Bronchus fibroblast of lung (primary cell): ENCODE data around the gene C9. TPM values are rescaled to one million over a fixed set of nuclear protein-coding genes. Genes with fewer than 3 reads are reported as not detected.

Source experiments
- total RNA-seq: library from RNA; depleted of rRNA; stranded (reverse); fragments of >200 nt; gene quantifications from 2 replicates; pipeline ENCODE4 v1.2.3, GENCODE V29; 2015

C9 gene
- not detected in 2 replicates for total RNA-seq

GRCh38 chr5:39364367-39364766 is at the start of gene C9:
Gene C9 (minus strand): TSS chr5:39364495. CDS start chr5:39364464, 31 bp downstream.

Other genes with a start within 250 kb of the C9 start
- not detected in 2 replicates for gene FYB1, start 144.9 kb downstream of the C9 start, total RNA-seq
- 44.7 and 54.3 TPM in 2 replicates for gene DAB2, start 60.5 kb upstream of the C9 start, total RNA-seq